ENCODE results near the gene MARCHF2. TPM values are rescaled to one million over a fixed set of nuclear protein-coding genes. Genes with fewer than 3 reads are reported as not detected.

MARCHF2 gene
- total and polyA plus RNA-seq, 9 of the 15 experiments (the other 6 are each of a cell fraction or from before 2014, with no cell fraction given): 0.39 to 6.4 (median 2.2) TPM

DNA sequence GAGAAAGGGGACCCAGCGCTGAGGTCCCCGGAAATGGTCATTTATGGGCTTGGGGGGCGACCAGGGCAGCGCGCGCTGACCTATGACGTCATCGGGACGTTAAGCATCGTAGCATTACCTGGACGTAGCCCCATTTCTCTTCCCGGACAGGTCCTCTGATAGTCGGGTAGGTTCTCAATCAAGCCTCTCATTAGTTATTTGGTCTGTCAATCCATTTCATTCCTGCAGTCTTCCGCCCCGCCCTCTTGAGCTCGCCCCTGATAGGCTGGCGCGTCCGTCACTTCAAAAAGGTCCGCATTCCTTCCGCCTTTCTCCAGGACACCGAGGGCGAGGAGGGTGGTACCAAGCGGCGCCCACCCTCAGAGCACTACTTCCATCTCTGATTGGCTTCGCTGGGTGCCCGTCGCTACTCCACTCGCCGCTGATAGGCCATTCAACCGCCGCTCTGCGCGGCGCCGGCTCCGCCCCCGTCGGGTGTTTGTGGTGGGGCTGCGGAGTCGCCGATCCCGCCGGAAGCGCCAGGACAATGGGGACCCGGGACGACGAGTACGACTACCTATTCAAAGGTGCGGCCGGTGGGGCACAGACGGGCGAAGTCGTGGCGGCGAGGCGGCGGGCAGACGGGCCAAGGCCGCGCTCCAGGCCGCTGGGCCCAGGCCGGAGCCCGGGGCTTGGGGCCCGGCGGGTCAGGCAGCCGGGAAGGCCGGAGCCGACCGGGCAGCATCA, 23.1 kb upstream of the MARCHF2 start, which contains the start of gene RAB11B (continued):
- no peak for TF ChIP-seq U2AF2 (optimal IDR thresholded peaks at IDR 0.05; ENCODE audit: low read depth, low read length)
- TF ChIP-seq MBD1 (CRISPR knock-in tag; IDR thresholded peaks at IDR 0.05): no peak
- no peak for TF ChIP-seq ZNF785 (CRISPR knock-in tag; IDR thresholded peaks at IDR 0.05)
- peak in 1 of 3 experiments; percentile 41 for TF ChIP-seq YY1 (IDR thresholded peaks at IDR 0.05; ENCODE audit: borderline replicate concordance in 1 of 3, control insufficient read depth in 1 of 3, extremely low read depth in 1 of 3, insufficient read depth in 3 of 3, insufficient read length in 1 of 3, insufficient replicate concordance in 2 of 3, low read depth in 1 of 3, low read length in 2 of 3)
- peak; percentile 68; the same call in 1 of the 2 replicates for TF ChIP-seq ZNF445 (CRISPR knock-in tag; IDR thresholded peaks at IDR 0.05; ENCODE audit: low read depth)
- TF ChIP-seq NR4A1 (CRISPR knock-in tag; IDR thresholded peaks at IDR 0.05): 0 out of 2 replicates have a peak, but pooled peaks have one; percentile 66
- TF ChIP-seq NR4A1 (tag; IDR thresholded peaks at IDR 0.05): peak; percentile 69
- TF ChIP-seq NFE2L1 (tag; IDR thresholded peaks at IDR 0.05; ENCODE audit: borderline replicate concordance, low read depth): no peak
- no peak; the same call in 1 of the 2 replicates for TF ChIP-seq SMARCA4 (IDR thresholded peaks at IDR 0.05)
- TF ChIP-seq RCOR1 (IDR thresholded peaks at IDR 0.05; ENCODE audit: borderline replicate concordance in 1 of 2, low read depth in 2 of 2, low read length in 2 of 2): peak in 1 of 2 experiments; percentile 58; a peak in 1 of 4 replicates
- TF ChIP-seq ZNF347 (CRISPR knock-in tag; IDR thresholded peaks at IDR 0.05; ENCODE audit: low read depth): no peak
- no peak; the same call in 1 of the 2 replicates for TF ChIP-seq MYC (IDR thresholded peaks at IDR 0.05; ENCODE audit: low read depth, low read length)
- TF ChIP-seq MYC (CRISPR knock-in tag; IDR thresholded peaks at IDR 0.05; ENCODE audit: borderline replicate concordance, low read depth): no peak
- TF ChIP-seq, protein P1, sequence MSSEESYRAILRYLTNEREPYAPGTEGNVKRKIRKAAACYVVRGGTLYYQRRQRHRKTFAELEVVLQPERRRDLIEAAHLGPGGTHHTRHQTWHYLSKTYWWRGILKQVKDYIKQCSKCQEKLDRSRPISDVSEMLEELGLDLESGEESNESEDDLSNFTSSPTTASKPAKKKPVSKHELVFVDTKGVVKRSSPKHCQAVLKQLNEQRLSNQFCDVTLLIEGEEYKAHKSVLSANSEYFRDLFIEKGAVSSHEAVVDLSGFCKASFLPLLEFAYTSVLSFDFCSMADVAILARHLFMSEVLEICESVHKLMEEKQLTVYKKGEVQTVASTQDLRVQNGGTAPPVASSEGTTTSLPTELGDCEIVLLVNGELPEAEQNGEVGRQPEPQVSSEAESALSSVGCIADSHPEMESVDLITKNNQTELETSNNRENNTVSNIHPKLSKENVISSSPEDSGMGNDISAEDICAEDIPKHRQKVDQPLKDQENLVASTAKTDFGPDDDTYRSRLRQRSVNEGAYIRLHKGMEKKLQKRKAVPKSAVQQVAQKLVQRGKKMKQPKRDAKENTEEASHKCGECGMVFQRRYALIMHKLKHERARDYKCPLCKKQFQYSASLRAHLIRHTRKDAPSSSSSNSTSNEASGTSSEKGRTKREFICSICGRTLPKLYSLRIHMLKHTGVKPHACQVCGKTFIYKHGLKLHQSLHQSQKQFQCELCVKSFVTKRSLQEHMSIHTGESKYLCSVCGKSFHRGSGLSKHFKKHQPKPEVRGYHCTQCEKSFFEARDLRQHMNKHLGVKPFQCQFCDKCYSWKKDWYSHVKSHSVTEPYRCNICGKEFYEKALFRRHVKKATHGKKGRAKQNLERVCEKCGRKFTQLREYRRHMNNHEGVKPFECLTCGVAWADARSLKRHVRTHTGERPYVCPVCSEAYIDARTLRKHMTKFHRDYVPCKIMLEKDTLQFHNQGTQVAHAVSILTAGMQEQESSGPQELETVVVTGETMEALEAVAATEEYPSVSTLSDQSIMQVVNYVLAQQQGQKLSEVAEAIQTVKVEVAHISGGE (CRISPR knock-in tag; IDR thresholded peaks at IDR 0.05): peak in 2 of 3 experiments; percentile 21 to 70; a peak in 2 of 6 replicates
- TF ChIP-seq ZNF239 (CRISPR knock-in tag; IDR thresholded peaks at IDR 0.05): no peak
- TF ChIP-seq TCF15 (CRISPR knock-in tag; IDR thresholded peaks at IDR 0.05): no peak
- no peak for TF ChIP-seq ZFPM2 (CRISPR knock-in tag; IDR thresholded peaks at IDR 0.05)
- TF ChIP-seq TAF9B (IDR thresholded peaks at IDR 0.05; ENCODE audit: partially characterized antibody): no peak
- TF ChIP-seq LEF1 (IDR thresholded peaks at IDR 0.05): 0 out of 2 replicates have a peak, but pooled peaks have one; percentile 53
- TF ChIP-seq ZSCAN29 (IDR thresholded peaks at IDR 0.05): peak; percentile 34; the same call in 1 of the 2 replicates
- TF ChIP-seq SRF (CRISPR knock-in tag; IDR thresholded peaks at IDR 0.05): peak; percentile 96 to 100
- no peak for TF ChIP-seq SIRT6 (IDR thresholded peaks at IDR 0.05; ENCODE audit: low read depth, low read length)
